GM12875 (cell line): ENCODE results near the gene KCNE1.

Experiments used
- H3K4me3 ChIP-seq: one replicate; pipeline ENCODE4 v1.5.1; 2011; ENCODE audit warnings: low read depth, low read length, control low read depth
- TF ChIP-seq, protein P1 (sequence below): IDR thresholded peaks from 2 replicates; pipeline ENCODE4 v1.5.1; 2011; ENCODE audit warnings: low read depth, mild to moderate bottlenecking, control low read depth, inconsistent platforms, low read length, moderate library complexity, borderline replicate concordance; ENCODE audit not compliant: insufficient read depth

The KCNE1 gene

DNA sequence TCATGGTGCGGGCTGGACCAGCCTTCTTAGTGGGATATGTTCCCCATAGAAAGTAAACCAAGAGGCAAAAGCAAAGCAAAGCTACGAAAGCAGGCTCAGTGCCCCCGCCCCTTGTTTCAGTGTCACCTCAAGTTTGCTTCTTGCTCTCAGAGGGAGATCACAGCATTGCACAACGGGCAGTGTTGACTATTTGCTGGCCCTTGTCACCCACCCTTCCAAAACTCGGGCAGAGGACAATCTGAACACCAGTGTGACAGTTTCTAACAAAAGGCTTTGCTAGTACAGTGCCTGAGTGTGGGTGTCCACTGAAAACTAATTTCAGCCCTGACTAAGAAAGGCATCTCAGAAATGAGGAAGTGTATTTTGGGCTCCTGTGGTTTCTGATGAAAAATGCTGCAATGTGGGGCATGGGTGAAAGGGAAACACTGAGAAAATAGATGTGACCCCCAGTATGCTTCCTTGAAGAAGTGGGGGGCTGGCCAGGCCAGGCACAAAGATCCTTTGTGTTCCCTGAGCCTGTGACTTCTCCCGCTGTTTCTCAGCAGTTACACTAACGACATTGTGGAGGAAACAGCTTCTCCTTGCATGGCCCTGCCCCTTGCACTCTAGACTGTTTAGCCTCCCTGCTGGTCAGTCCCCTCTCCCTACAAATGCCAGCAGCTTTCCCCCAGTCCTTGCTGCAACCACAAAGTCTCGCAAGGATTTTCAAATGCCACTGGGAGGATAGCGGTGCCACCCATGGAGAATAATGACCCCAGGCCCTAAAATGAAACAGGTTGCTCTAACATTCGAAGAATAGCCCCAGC lies 33.3 kb upstream of the KCNE1 start:
- TF ChIP-seq, protein P1, sequence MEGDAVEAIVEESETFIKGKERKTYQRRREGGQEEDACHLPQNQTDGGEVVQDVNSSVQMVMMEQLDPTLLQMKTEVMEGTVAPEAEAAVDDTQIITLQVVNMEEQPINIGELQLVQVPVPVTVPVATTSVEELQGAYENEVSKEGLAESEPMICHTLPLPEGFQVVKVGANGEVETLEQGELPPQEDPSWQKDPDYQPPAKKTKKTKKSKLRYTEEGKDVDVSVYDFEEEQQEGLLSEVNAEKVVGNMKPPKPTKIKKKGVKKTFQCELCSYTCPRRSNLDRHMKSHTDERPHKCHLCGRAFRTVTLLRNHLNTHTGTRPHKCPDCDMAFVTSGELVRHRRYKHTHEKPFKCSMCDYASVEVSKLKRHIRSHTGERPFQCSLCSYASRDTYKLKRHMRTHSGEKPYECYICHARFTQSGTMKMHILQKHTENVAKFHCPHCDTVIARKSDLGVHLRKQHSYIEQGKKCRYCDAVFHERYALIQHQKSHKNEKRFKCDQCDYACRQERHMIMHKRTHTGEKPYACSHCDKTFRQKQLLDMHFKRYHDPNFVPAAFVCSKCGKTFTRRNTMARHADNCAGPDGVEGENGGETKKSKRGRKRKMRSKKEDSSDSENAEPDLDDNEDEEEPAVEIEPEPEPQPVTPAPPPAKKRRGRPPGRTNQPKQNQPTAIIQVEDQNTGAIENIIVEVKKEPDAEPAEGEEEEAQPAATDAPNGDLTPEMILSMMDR, result no peak
- H3K4me3 ChIP-seq, result peak overlapping the region; percentile 18

DNA sequence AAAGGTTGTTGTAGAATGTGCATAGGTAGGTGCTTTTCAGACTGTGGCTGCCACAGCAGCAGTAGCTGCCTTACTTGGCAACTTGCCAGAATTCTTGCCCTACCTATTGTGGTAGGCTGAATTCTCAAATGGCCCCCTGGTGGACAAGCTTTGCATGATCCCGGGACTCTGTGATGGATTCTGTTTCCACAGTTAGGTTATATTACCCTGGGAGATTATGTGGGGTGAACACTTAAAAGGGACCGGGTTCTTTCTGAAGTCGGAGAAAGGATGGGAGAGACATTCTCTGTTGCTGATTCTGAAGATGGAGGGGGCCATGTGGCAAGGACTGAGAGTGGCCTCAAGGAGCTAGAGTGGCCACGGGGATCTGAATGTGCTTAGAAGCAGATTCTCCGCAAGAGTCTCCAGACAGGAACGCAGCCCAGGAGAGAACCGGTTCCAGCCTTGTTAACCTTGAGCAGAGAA lies 32.1 kb upstream of the KCNE1 start:
- TF ChIP-seq, protein P1, result peak; percentile 36; the same call in 1 of the 2 replicates
- H3K4me3 ChIP-seq, result no peak overlapping the region

DNA sequence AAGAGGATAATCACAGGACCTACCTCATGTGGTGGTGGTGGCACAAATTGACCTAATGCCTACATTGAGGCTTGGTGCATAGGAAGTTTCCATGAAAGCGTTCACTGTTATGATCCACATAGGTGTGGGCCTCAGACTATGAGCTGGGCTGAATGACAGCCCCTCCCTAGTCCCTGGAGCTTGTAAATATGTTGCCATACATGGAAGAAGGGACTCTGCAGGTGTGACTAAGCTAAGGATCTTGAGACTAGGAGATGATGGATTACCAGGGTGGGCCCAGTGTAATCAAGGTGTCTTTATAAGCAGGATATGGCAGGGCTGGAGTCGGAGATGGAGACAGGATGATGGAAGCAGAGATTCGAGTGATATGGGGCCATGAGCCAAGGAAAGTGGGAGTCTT lies 31.0 kb upstream of the KCNE1 start:
- TF ChIP-seq, protein P1, result no peak
- no peak overlapping the region for H3K4me3 ChIP-seq

DNA sequence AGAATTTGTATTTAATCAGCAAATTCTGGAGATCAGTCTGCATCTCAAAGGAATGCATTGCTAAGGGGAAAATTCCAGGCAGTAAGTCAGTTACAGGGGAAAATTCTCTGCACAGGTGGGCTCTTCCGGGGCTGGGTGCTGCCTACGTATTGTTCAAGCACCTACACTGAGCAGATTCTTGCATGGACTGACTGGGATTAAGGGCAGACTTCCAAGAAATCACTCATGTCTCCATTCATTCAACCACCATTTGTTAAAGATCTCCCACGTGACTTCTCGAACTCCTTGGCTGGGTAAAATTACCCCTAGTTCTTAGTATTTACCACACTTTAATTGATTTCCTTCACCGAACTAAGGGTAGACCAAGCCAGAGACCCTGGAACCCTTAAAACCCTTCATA lies 28.2 kb upstream of the KCNE1 start:
- H3K4me3 ChIP-seq, result no peak overlapping the region
- TF ChIP-seq, protein P1, result no peak

DNA sequence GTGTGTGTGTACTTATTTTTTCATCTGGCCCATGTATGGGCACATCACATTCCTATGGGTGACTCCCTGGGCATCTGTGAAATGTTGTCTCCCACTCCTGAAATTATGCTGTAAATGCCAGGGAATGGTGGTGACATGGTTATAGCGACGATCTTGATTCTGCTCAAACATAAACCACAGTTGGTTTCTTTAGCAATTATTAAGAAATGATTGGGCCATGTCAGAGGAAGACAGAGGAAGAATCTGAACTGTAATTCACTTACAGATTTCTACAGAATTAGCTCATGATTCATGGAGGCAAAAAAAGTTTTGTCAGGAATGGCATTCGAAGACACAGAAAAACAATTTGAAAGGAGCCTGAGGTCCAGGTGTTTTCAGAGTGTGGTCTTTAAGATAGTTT lies 25.8 kb upstream of the KCNE1 start:
- H3K4me3 ChIP-seq, result no peak overlapping the region
- TF ChIP-seq, protein P1, result no peak

DNA sequence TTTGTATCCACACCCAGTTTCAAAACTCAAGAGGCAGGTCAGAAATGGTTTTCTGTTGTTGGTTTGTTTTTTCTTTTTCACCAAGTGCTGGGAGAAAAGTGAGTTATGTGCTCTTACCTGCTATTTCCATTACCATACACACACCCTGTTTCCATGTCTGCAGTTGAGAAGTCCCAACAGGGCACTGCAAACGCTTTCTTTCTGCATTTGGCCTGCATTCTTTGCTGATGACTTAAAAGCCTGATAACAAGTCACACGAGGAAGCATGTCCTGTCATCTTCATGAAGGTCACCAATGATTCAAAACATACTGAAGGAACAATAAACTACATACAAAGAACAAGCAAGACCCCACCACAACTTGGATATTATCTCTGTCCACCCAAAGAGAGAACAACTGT lies 24.8 kb upstream of the KCNE1 start:
- TF ChIP-seq, protein P1, result no peak
- H3K4me3 ChIP-seq, result no peak overlapping the region

DNA sequence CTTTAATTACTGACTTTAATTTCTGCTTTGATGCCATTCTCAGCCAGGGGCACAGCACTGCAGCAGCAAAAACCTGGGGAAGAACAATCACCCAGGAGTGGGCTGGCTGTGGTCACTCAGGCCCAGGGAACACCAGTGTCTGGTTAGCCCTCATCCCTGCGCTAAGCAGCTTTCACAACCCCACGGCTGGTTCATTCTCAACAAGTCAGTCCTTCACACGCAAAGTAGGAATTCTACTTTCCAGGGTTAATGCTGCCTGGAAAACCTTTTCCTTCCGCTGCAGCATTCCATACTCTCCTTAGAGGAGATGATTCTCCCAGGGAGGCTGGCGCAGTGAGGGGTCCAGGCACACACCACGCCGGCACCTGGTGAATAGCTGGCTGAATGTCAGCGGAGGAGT lies 24.3 kb upstream of the KCNE1 start:
- TF ChIP-seq, protein P1, result no peak
- H3K4me3 ChIP-seq, result no peak overlapping the region
